H1 (cell line): ENCODE results near the gene PSME4. TPM values are rescaled to one million over a fixed set of nuclear protein-coding genes. Genes with fewer than 3 reads are reported as not detected.

Experiments
- CTCF ChIA-PET: fragments of 300-600 bp; sonication (Branson Sonifier 250); formaldehyde crosslinking; loops from one replicate; lab custom pipeline; 2021; ENCODE audit not compliant: partially characterized antibody; lab: Charles Lee
- POLR2A ChIA-PET: fragments of 300-600 bp; sonication (Branson Sonifier 250); formaldehyde crosslinking; loops from one replicate; lab custom pipeline; 2021; ENCODE audit warnings: inconsistent platforms; ENCODE audit not compliant: partially characterized antibody; lab: Charles Lee
- DNase-seq, 2 experiments: peaks; one replicate each; pipeline versions ENCODE4 v3.0.0 to v3.0.0-alpha.2; 2010 to 2022; ENCODE audit warnings: low spot score in 2 of 2, low read depth in 1 of 2, mixed read lengths in 1 of 2
- FAIRE-seq: peaks from 2 replicates; lab custom pipeline; 2011; peaks lifted over from hg19 to GRCh38; lab: Jason Lieb, UNC
- H2AFZ ChIP-seq: 2 replicates; pipeline ENCODE4 v1.8.1; 2012; ENCODE audit warnings: low read length, inconsistent platforms
- H2AK5ac ChIP-seq: 2 replicates; pipeline ENCODE4 v1.6.1; 2013; ENCODE audit warnings: low read depth, low read length
- H2BK120ac ChIP-seq: replicated peaks from 2 replicates; pipeline ENCODE3; 2013; ENCODE audit warnings: low read depth, low read length, inconsistent platforms
- H2BK12ac ChIP-seq: 2 replicates; pipeline ENCODE4 v1.6.1; 2013; ENCODE audit warnings: low read depth, low read length
- H2BK15ac ChIP-seq: 2 replicates; pipeline ENCODE4 v1.6.1; 2013; ENCODE audit warnings: low read length
- H2BK20ac ChIP-seq: 2 replicates; pipeline ENCODE4 v1.6.1; 2013; ENCODE audit warnings: low read length
- H2BK5ac ChIP-seq: 2 replicates; pipeline ENCODE4 v1.6.1; 2013; ENCODE audit warnings: low read depth, low read length
- H3K14ac ChIP-seq: 2 replicates; pipeline ENCODE4 v1.6.1; 2013; ENCODE audit warnings: inconsistent platforms; ENCODE audit not compliant: insufficient read length
- H3K18ac ChIP-seq: 2 replicates; pipeline ENCODE4 v1.6.1; 2013; ENCODE audit warnings: low read length; ENCODE audit errors: extremely low read depth
- H3K23ac ChIP-seq: 2 replicates; pipeline ENCODE4 v1.6.1; 2013; ENCODE audit warnings: inconsistent platforms; ENCODE audit not compliant: insufficient read length
- H3K23me2 ChIP-seq: 2 replicates; pipeline ENCODE4 v1.6.1; 2013; ENCODE audit warnings: low read depth, low read length
- H3K27ac ChIP-seq: 2 replicates; pipeline ENCODE4 v1.6.1; 2011; ENCODE audit warnings: low read depth, low read length, inconsistent platforms
- H3K27me3 ChIP-seq, 4 experiments: replicated peaks in 1 of 4; 1 replicate in 1 of 4; 2 replicates in 3 of 4; pipeline versions ENCODE4 v1.6.1 to v1.8.1; 2011 to 2013; ENCODE audit warnings: low read length in 3 of 4, mild to moderate bottlenecking in 3 of 4, inconsistent platforms in 2 of 4, mixed read lengths in 2 of 4, moderate library complexity in 1 of 4; ENCODE audit not compliant: control insufficient read depth in 3 of 4, insufficient read depth in 3 of 4; ENCODE audit errors: extremely low read depth in 1 of 4
- H3K36me3 ChIP-seq, 4 experiments: 2 replicates each; pipeline versions ENCODE4 v1.6.1 to v1.8.1; 2011 to 2013; ENCODE audit warnings: mild to moderate bottlenecking in 4 of 4, low read length in 3 of 4, moderate library complexity in 2 of 4, control low read depth in 1 of 4, inconsistent platforms in 1 of 4; ENCODE audit not compliant: insufficient read depth in 4 of 4, control insufficient read depth in 2 of 4
- H3K4ac ChIP-seq: replicated peaks from 2 replicates; pipeline ENCODE3; 2013; ENCODE audit warnings: low read length, low read depth, mixed read lengths, inconsistent platforms; ENCODE audit not compliant: insufficient read length
- H3K4me1 ChIP-seq, 4 experiments: replicated peaks in 1 of 4; 1 replicate in 1 of 4; 2 replicates in 3 of 4; pipeline versions ENCODE4 v1.6.1 to v1.8.1; 2011 to 2013; ENCODE audit warnings: low read length in 3 of 4, inconsistent platforms in 2 of 4, mixed read lengths in 1 of 4; ENCODE audit not compliant: insufficient read depth in 4 of 4, control insufficient read depth in 3 of 4
- H3K4me2 ChIP-seq, 2 experiments: 2 replicates each; pipeline versions ENCODE4 v1.6.1 to v1.8.1; 2011 to 2013; ENCODE audit warnings: low read depth in 2 of 2, low read length in 2 of 2, control low read depth in 1 of 2, inconsistent platforms in 1 of 2, mild to moderate bottlenecking in 1 of 2; ENCODE audit not compliant: insufficient read depth in 1 of 2
- H3K4me3 ChIP-seq, 4 experiments: fragments of 200-600, 300-600 bp in 1 of 4; sonication (generic), shearing (Covaris generic), sonication (Bioruptor Twin) in 1 of 4; 2 replicates each; pipeline versions ENCODE4 v1.5.1 to v1.8.1; 2011 to 2016; ENCODE audit warnings: low read length in 4 of 4, low read depth in 3 of 4, control low read depth in 2 of 4, inconsistent platforms in 2 of 4, mild to moderate bottlenecking in 2 of 4, mixed read lengths in 1 of 4, moderate library complexity in 1 of 4; ENCODE audit not compliant: insufficient read depth in 2 of 4; ENCODE audit errors: extremely low read depth in 1 of 4
- H3K56ac ChIP-seq: replicated peaks from 2 replicates; pipeline ENCODE3; 2013; ENCODE audit warnings: low read depth, mild to moderate bottlenecking, mixed read lengths, low read length, inconsistent platforms; ENCODE audit not compliant: insufficient read length
- H3K79me1 ChIP-seq: 2 replicates; pipeline ENCODE4 v1.6.1; 2013; ENCODE audit warnings: low read depth, low read length, control low read depth
- H3K79me2 ChIP-seq, 2 experiments: 2 replicates each; pipeline versions ENCODE4 v1.6.1 to v1.8.1; 2012 to 2013; ENCODE audit warnings: low read length in 2 of 2, mild to moderate bottlenecking in 2 of 2, inconsistent platforms in 1 of 2; ENCODE audit not compliant: insufficient read depth in 2 of 2, control insufficient read depth in 1 of 2
- H3K9ac ChIP-seq, 4 experiments: replicated peaks in 1 of 4; 1 replicate in 1 of 4; 2 replicates in 3 of 4; pipeline versions ENCODE4 v1.6.1 to v1.8.1; 2011 to 2013; ENCODE audit warnings: low read depth in 3 of 4, low read length in 3 of 4, control low read depth in 2 of 4, mild to moderate bottlenecking in 2 of 4, moderate library complexity in 2 of 4, inconsistent platforms in 1 of 4; ENCODE audit errors: extremely low read depth in 1 of 4
- H3K9me3 ChIP-seq, 2 experiments: 2 replicates each; pipeline versions ENCODE4 v1.6.1 to v1.8.1; 2012 to 2013; ENCODE audit warnings: mild to moderate bottlenecking in 2 of 2, moderate library complexity in 2 of 2, control low read depth in 1 of 2, inconsistent platforms in 1 of 2, low read depth in 1 of 2, low read length in 1 of 2, mixed read lengths in 1 of 2; ENCODE audit not compliant: insufficient read depth in 2 of 2
- H4K20me1 ChIP-seq, 2 experiments: replicated peaks in 1 of 2; 2 replicates each; pipeline versions ENCODE3 to v1.8.1; 2011 to 2013; ENCODE audit warnings: inconsistent platforms in 2 of 2, low read length in 2 of 2, mild to moderate bottlenecking in 1 of 2; ENCODE audit not compliant: insufficient read depth in 2 of 2, control insufficient read depth in 1 of 2
- H4K5ac ChIP-seq: 2 replicates; pipeline ENCODE4 v1.6.1; 2013; ENCODE audit warnings: low read length, low read depth, mixed read lengths, inconsistent platforms; ENCODE audit not compliant: insufficient read length
- H4K8ac ChIP-seq: 2 replicates; pipeline ENCODE4 v1.8.0; 2013; ENCODE audit warnings: mild to moderate bottlenecking, moderate library complexity, low read length, inconsistent platforms; ENCODE audit not compliant: insufficient read depth; ENCODE audit errors: extremely low read depth
- H4K91ac ChIP-seq: replicated peaks from 2 replicates; pipeline ENCODE3; 2013; ENCODE audit warnings: low read length, mixed read lengths, inconsistent platforms; ENCODE audit not compliant: insufficient read length
- CHD1 ChIP-seq: IDR thresholded peaks from 2 replicates; pipeline ENCODE4 v1.6.1; 2012; ENCODE audit warnings: low read depth, low read length, improper control_type of control experiment
- NANOG ChIP-seq: IDR thresholded peaks from 2 replicates; pipeline ENCODE4 v1.6.1; 2011; ENCODE audit warnings: low read length, low read depth, mild to moderate bottlenecking, inconsistent platforms; ENCODE audit not compliant: insufficient read depth, poor library complexity, severe bottlenecking
- PHF8 ChIP-seq: fragments of 200-600 bp; sonication (generic); conservative IDR thresholded peaks from 2 replicates; pipeline ENCODE4 v1.7.1; 2012; ENCODE audit warnings: low read depth, mild to moderate bottlenecking, inconsistent platforms, low read length, moderate library complexity
- POLR2AphosphoS5 ChIP-seq: IDR thresholded peaks from 2 replicates; pipeline ENCODE4 v1.6.1; 2011; ENCODE audit warnings: low read depth, low read length
- RBBP5 ChIP-seq: IDR thresholded peaks from 2 replicates; pipeline ENCODE4 v1.7.1; 2012; ENCODE audit warnings: low read depth, mild to moderate bottlenecking, inconsistent platforms, low read length, moderate library complexity, borderline replicate concordance
- SIRT6 ChIP-seq: IDR thresholded peaks from one replicate; pipeline ENCODE4 v1.7.1; 2012; ENCODE audit warnings: low read length, inconsistent platforms
- SIX5 ChIP-seq: IDR thresholded peaks from 2 replicates; pipeline ENCODE4 v1.6.1; 2011; ENCODE audit warnings: mild to moderate bottlenecking, low read depth, low read length
- SP4 ChIP-seq: IDR thresholded peaks from 2 replicates; pipeline ENCODE4 v1.6.1; 2012; ENCODE audit warnings: low read length, inconsistent platforms
- TEAD4 ChIP-seq: IDR thresholded peaks from 2 replicates; pipeline ENCODE4 v1.6.1; 2012; ENCODE audit warnings: low read depth, low read length, inconsistent platforms, mixed read lengths
- WGBS, 2 experiments: shearing (Covaris generic) in 1 of 2; methylation state at CpG; one replicate each; pipeline versions ENCODE4 v1.1.6 to v1.1.7; 2013 to 2015; ENCODE audit warnings: low lambda C conversion rate in 2 of 2, mixed read lengths in 2 of 2, inconsistent platforms in 1 of 2, low coverage in 1 of 2, missing lambda C conversion rate in 1 of 2; ENCODE audit not compliant: insufficient replicate concordance in 2 of 2, insufficient coverage in 1 of 2, insufficient read length in 1 of 2; ENCODE audit errors: extremely low coverage in 1 of 2, missing lambda C conversion rate in 1 of 2; 5-methylcytosine and 5-hydroxymethylcytosine counted together
- polyA plus RNA-seq, 7 experiments: library from polyadenylated mRNA; depleted of rRNA in 3 of 7; stranded (reverse) in 5 of 7; unstranded in 2 of 7; fragments of >200 nt in 5 of 7; fragments of 200-250 nt in 2 of 7; gene quantifications; 1 replicate in 5 of 7; 2 replicates in 1 of 7; 4 replicates in 1 of 7; pipeline versions ENCODE4 v1.2.1 to v1.2.3, GENCODE V29; 2011 to 2013; ENCODE audit warnings: missing spikeins in 2 of 7, mixed read lengths in 2 of 7
- total RNA-seq: library from RNA; stranded (reverse); fragmentation: NEBNext Ultra II Directional; extraction: Animal tissue kit (Norgen Biotek cat#: 25700); gene quantifications from 2 replicates; pipeline ENCODE4 v1.2.1, GENCODE V29; 2021
- TF ChIP-seq, protein P1 (sequence below): IDR thresholded peaks from 2 replicates; pipeline ENCODE4 v1.6.1; 2012; ENCODE audit warnings: low read length, inconsistent platforms
- TF ChIP-seq, protein P2 (sequence below): IDR thresholded peaks from 2 replicates; pipeline ENCODE4 v1.6.1; 2012; ENCODE audit warnings: inconsistent platforms

PSME4 gene
- total and polyA plus RNA-seq, 2 of the 8 experiments (the other 6 are each of a cell fraction or from before 2014, with no cell fraction given) = 42.2 to 116 TPM

DNA sequence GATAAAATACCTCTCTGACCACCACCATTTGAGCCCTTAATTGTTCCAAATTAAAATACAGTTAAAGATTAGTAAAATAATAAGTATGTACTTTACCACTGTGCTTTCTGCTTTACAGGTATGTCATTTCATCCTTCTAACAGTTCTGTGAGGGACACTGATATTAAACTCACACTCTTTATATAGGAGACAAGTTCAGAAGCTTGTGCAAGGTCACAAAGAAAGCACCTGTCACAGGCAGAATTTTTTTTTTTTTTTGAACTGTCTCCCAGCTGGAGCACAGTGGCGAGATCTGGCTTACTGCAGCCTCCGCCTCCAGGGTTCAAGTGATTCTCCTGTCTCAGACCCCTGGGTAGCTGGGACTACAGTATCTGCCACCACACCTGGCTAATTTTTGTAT is 89.4 kb downstream of the PSME4 start:
- Histone ChIP-seq H2BK5ac (no peak overlapping the region), H3K23me2 (no peaks in the 10 kb centered on the region), H2AFZ (no peak overlapping the region), H4K8ac (no peak overlapping the region), H2BK15ac (no peak overlapping the region), H3K9me3 (no peaks in the 10 kb centered on the region), H3K14ac (no peak overlapping the region), H3K27ac (no peak overlapping the region), H3K79me1 (no peaks in the 10 kb centered on the region), H3K36me3 (peaks cover 8 to 54% (median 31%) of the 10 kb centered on the region in 4 experiments), H2BK12ac (no peak overlapping the region), H3K79me2 (no peaks in the 10 kb centered on the region), H4K20me1 (peaks cover 0 to 2% of the 10 kb centered on the region in 2 experiments), H2BK20ac (no peak overlapping the region), H3K4ac (no peak overlapping the region), H3K9ac (no peak overlapping the region), H3K56ac (no peak overlapping the region), H2BK120ac (no peak overlapping the region), H4K91ac (no peak overlapping the region), H3K27me3 (no peaks in the 10 kb centered on the region), H3K18ac (no peak overlapping the region), H3K4me2 (no peak overlapping the region), H4K5ac (no peak overlapping the region), H3K23ac (no peak overlapping the region), H3K4me3 (no peak overlapping the region), H2AK5ac (no peak overlapping the region), H3K4me1 (no peaks in the 10 kb centered on the region)
- DNase-seq = no peak
- ChIA-PET POLR2A (no interaction called here), CTCF (no interaction called here)
- 100% methylated on average over 2 of the region's 2 CpGs; no CpG with 5 or more reads in 1 of the 2 experiments for WGBS, 2 experiments
- FAIRE-seq = no peak
- no peak for TF ChIP-seq SIX5
- TF ChIP-seq TEAD4 = no peak
- TF ChIP-seq RBBP5 = no peak
- TF ChIP-seq POLR2AphosphoS5 = no peak
- TF ChIP-seq PHF8 = no peak
- TF ChIP-seq SP4 = no peak
- TF ChIP-seq, protein P1, sequence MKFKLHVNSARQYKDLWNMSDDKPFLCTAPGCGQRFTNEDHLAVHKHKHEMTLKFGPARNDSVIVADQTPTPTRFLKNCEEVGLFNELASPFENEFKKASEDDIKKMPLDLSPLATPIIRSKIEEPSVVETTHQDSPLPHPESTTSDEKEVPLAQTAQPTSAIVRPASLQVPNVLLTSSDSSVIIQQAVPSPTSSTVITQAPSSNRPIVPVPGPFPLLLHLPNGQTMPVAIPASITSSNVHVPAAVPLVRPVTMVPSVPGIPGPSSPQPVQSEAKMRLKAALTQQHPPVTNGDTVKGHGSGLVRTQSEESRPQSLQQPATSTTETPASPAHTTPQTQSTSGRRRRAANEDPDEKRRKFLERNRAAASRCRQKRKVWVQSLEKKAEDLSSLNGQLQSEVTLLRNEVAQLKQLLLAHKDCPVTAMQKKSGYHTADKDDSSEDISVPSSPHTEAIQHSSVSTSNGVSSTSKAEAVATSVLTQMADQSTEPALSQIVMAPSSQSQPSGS = no peak
- no peak for TF ChIP-seq SIRT6
- no peak for TF ChIP-seq NANOG
- no peak for TF ChIP-seq CHD1
- TF ChIP-seq, protein P2, sequence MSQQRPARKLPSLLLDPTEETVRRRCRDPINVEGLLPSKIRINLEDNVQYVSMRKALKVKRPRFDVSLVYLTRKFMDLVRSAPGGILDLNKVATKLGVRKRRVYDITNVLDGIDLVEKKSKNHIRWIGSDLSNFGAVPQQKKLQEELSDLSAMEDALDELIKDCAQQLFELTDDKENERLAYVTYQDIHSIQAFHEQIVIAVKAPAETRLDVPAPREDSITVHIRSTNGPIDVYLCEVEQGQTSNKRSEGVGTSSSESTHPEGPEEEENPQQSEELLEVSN = no peak
